Stimulated activated CD8-positive, alpha-beta memory T cell treated with anti-CD3 and anti-CD28 coated beads, Interleukin-7, amount 100 ng/mL, for 48 hours (primary cell): ENCODE results near the gene GKN2.

ENCODE experiments used
- DNase-seq, 2 donors: peaks; one replicate each; pipeline ENCODE4 v3.0.0-alpha.2; 2020; ENCODE audit warnings: low read depth in 1 of 2; ENCODE audit errors: extremely low read depth in 1 of 2

GKN2 gene

GRCh38 chr2:68952887-68953521, at the start of gene GKN2:
Gene GKN2 (minus strand): TSS chr2:68952893. CDS start chr2:68952861, 32 bp downstream.
- DNase-seq, result no peak

- no peak for DNase-seq
These were observed 49.2 kb upstream of the GKN2 start for GRCh38 chr2:69001879-69002278.

- DNase-seq, result no peak
These were observed 44.7 kb upstream of the GKN2 start for GRCh38 chr2:68997401-68997800.

GRCh38 chr2:68995916-68996315, 43.2 kb upstream of the GKN2 start:
- DNase-seq, result no peak

- DNase-seq, result no peak
These were observed 42.2 kb upstream of the GKN2 start for GRCh38 chr2:68994864-68995263.

GRCh38 chr2:68993660-68994059, 41.0 kb upstream of the GKN2 start:
- DNase-seq, result no peak

GRCh38 chr2:68992933-68993332, 40.2 kb upstream of the GKN2 start:
- DNase-seq, result no peak

GRCh38 chr2:68992341-68992740, 39.6 kb upstream of the GKN2 start:
- DNase-seq, result no peak

- DNase-seq, result no peak
These were observed 36.3 kb upstream of the GKN2 start for GRCh38 chr2:68989035-68989434.

- no peak for DNase-seq
These were observed 34.4 kb upstream of the GKN2 start for GRCh38 chr2:68987021-68987503.

- no peak for DNase-seq
These were observed 28.3 kb upstream of the GKN2 start for GRCh38 chr2:68980956-68981355.

- DNase-seq, result no peak
These were observed 25.4 kb upstream of the GKN2 start for GRCh38 chr2:68978098-68978497.

- DNase-seq, result no peak
These were observed 24.8 kb upstream of the GKN2 start for GRCh38 chr2:68977453-68977852.

GRCh38 chr2:68975844-68976243, 23.2 kb upstream of the GKN2 start:
- DNase-seq, result no peak

GRCh38 chr2:68974946-68975665, 22.4 kb upstream of the GKN2 start:
- DNase-seq, result no peak

- no peak for DNase-seq
These were observed 21.6 kb upstream of the GKN2 start, which contains the start of gene GKN1 for GRCh38 chr2:68974251-68974650. Gene GKN1 (plus strand): TSS chr2:68974636. CDS start chr2:68974678, 42 bp downstream.

GRCh38 chr2:68971591-68972231, 19.0 kb upstream of the GKN2 start:
- DNase-seq, result peak in 1 of 2 donors; percentile 0

GRCh38 chr2:68970566-68971265, 18.0 kb upstream of the GKN2 start:
- no peak for DNase-seq

GRCh38 chr2:68969736-68970490, 17.2 kb upstream of the GKN2 start:
- no peak for DNase-seq

- no peak for DNase-seq
These were observed 15.5 kb upstream of the GKN2 start for GRCh38 chr2:68968221-68968620.
